OCI-LY7 (cell line): ENCODE measurements around the gene NUP210.

Experiments used
- CTCF ChIP-seq: fragments of 200-600 bp; sonication (generic); conservative IDR thresholded peaks from 2 replicates; pipeline ENCODE4 v1.5.1; 2014; ENCODE audit warnings: mild to moderate bottlenecking, antibody characterized with exemption, low read length, moderate library complexity, mixed read lengths
- EZH2phosphoT487 ChIP-seq: fragments of 200-600 bp; sonication (generic); IDR thresholded peaks from 2 replicates; pipeline ENCODE4 v1.6.1; 2018; ENCODE audit warnings: low read depth, borderline replicate concordance, mild to moderate bottlenecking, mixed run types, antibody characterized with exemption, low read length, moderate library complexity, mixed read lengths

GRCh38 chr3:13281507-13282357, 138.4 kb downstream of the NUP210 start:
- TF ChIP-seq CTCF (no peak), EZH2phosphoT487 (no peak)
